ENCODE data around the gene GIT2. TPM values are rescaled to one million over a fixed set of nuclear protein-coding genes. Genes with fewer than 3 reads are reported as not detected.

The GIT2 gene
- total RNA-seq, 4 donors from 2014 or later, result 55.0 to 107 (median 79.8) TPM

DNA sequence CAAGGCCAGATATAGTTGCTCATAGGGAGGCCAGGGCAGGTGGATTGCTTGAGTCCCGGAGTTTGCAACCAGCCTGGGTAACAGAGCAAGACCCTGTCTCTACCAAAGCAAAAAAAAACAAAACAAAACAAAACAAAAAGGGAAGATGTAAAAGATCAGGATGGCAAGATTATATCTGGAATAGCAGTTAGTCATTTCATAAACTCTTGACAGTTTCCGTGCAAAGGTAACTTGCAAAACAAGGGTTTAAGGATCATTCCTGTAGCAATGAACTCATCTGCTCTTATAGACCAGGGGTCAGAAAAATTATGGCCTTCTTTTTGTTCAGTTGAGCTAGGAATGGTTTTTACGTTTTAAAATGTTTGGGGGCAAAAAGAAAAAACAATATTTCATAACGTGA is 29.6 kb downstream of the GIT2 start:
- no peak for TF ChIP-seq POLR2A (IDR thresholded peaks at IDR 0.05)
- Histone ChIP-seq H3K36me3 (peaks cover 0 to 40% (median 0%) of the 10 kb centered on the region in 3 donors), H3K27ac (no peak overlapping the region), H3K4me3 (no peak overlapping the region), H3K27me3 (no peaks in the 10 kb centered on the region), H3K9me3 (no peaks in the 10 kb centered on the region), H3K4me1 (peaks cover 0 to 40% (median 2%) of the 10 kb centered on the region in 4 donors)
- no peak for DNase-seq

- Histone ChIP-seq H3K36me3 (peaks cover 0 to 44% (median 0%) of the 10 kb centered on the region in 3 donors), H3K27ac (peak overlapping the region in 2 of 4 donors; percentile 26 to 64), H3K4me1 (peaks cover 0 to 43% (median 4%) of the 10 kb centered on the region in 4 donors), H3K27me3 (no peaks in the 10 kb centered on the region), H3K9me3 (no peaks in the 10 kb centered on the region), H3K4me3 (no peak overlapping the region)
- TF ChIP-seq POLR2A (IDR thresholded peaks at IDR 0.05), result no peak
- TF ChIP-seq, protein P1, sequence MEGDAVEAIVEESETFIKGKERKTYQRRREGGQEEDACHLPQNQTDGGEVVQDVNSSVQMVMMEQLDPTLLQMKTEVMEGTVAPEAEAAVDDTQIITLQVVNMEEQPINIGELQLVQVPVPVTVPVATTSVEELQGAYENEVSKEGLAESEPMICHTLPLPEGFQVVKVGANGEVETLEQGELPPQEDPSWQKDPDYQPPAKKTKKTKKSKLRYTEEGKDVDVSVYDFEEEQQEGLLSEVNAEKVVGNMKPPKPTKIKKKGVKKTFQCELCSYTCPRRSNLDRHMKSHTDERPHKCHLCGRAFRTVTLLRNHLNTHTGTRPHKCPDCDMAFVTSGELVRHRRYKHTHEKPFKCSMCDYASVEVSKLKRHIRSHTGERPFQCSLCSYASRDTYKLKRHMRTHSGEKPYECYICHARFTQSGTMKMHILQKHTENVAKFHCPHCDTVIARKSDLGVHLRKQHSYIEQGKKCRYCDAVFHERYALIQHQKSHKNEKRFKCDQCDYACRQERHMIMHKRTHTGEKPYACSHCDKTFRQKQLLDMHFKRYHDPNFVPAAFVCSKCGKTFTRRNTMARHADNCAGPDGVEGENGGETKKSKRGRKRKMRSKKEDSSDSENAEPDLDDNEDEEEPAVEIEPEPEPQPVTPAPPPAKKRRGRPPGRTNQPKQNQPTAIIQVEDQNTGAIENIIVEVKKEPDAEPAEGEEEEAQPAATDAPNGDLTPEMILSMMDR (IDR thresholded peaks at IDR 0.05), result no peak
- DNase-seq, result peak in 1 of 3 donors; percentile 62
Observed at GRCh38 chr12:109963743-109964429, 32.3 kb downstream of the GIT2 start.

DNA sequence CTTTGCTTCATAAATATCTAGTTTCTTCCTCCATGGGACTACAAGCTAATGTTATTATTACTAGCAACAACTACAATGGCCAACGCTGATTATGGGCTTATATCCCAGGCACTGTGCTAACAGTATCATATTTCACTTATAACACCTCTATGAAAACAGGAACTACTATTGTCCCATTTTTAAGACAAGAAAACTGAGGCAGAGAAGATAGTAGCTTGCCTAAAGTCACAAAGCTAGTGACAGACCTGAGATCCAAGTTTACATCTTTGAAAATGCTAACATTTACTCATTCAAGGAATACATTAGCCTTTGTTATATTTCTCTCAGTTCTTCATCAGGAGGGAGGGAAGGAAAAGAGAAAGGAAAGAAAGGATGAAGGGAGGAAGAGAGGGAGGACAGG is 32.8 kb downstream of the GIT2 start:
- Histone ChIP-seq H3K9me3 (no peaks in the 10 kb centered on the region), H3K27ac (peak overlapping the region in 2 of 4 donors; percentile 26 to 64), H3K4me3 (no peak overlapping the region), H3K4me1 (peaks cover 0 to 41% (median 4%) of the 10 kb centered on the region in 4 donors), H3K36me3 (peaks cover 0 to 49% (median 0%) of the 10 kb centered on the region in 3 donors), H3K27me3 (no peaks in the 10 kb centered on the region)
- TF ChIP-seq, protein P1 (IDR thresholded peaks at IDR 0.05), result no peak
- TF ChIP-seq POLR2A (IDR thresholded peaks at IDR 0.05), result no peak
- no peak for DNase-seq

DNA sequence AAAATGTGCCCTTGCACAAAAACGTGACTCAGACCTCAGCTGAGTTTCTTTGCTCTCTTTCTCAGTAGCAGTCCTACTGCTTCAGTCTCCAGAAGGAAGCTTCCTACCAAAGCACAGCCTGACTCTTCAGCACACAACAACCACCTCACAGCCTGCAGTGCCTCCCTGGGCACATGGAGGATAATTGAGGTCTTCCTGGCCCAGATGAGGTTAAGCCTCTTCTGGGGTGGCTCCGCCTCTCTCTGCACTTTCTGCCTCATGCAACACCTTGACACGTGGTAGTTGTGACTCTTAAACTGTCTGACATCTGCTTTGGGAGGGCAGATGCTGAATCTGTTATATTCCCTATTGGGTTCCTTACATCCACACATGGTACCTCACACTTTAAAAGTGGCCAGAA is 33.8 kb downstream of the GIT2 start:
- H3K27ac ChIP-seq, result peak overlapping the region in 1 of 4 donors; percentile 1
- no peaks in the 10 kb centered on the region for H3K27me3 ChIP-seq
- peaks cover 0 to 39% (median 4%) of the 10 kb centered on the region in 4 donors for H3K4me1 ChIP-seq
- TF ChIP-seq, protein P1 (IDR thresholded peaks at IDR 0.05), result no peak
- TF ChIP-seq POLR2A (IDR thresholded peaks at IDR 0.05), result no peak
- no peaks in the 10 kb centered on the region for H3K9me3 ChIP-seq
- no peak overlapping the region for H3K4me3 ChIP-seq
- peaks cover 0 to 58% (median 0%) of the 10 kb centered on the region in 3 donors for H3K36me3 ChIP-seq
- DNase-seq, result no peak

DNA sequence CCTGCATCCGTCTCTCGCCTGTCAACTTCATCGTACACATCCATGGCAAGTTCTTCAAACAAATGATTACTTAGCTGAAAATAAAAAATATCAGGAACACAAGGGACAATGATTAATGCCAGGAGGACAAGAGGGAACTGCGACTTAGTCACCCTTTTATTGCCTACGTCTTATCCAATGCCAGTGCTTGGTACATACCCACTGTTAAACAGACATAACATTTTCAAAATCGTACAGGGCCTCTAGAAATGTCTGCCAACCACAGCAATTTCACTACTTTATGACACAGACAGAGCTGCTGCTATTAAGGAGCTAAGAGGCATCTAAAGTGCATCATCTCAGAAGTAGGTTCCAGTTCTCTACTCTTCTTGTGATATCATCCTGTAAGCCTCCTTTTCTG is 34.6 kb downstream of the GIT2 start:
- H3K9me3 ChIP-seq, result no peaks in the 10 kb centered on the region
- peak overlapping the region in 2 of 4 donors; percentile 5 to 38 for H3K4me3 ChIP-seq
- H3K36me3 ChIP-seq, result peaks cover 0 to 66% (median 0%) of the 10 kb centered on the region in 3 donors
- peak overlapping the region in 2 of 4 donors; percentile 70 to 72 for H3K27ac ChIP-seq
- no peak for DNase-seq
- no peaks in the 10 kb centered on the region for H3K27me3 ChIP-seq
- peaks cover 0 to 39% (median 2%) of the 10 kb centered on the region in 4 donors for H3K4me1 ChIP-seq
- TF ChIP-seq, protein P1 (IDR thresholded peaks at IDR 0.05), result no peak
- TF ChIP-seq POLR2A (IDR thresholded peaks at IDR 0.05), result no peak

- Histone ChIP-seq H3K27ac (peak overlapping the region in 2 of 4 donors; percentile 70 to 72), H3K36me3 (peaks cover 0 to 70% (median 0%) of the 10 kb centered on the region in 3 donors)
- TF ChIP-seq POLR2A (IDR thresholded peaks at IDR 0.05), result no peak
- TF ChIP-seq, protein P1 (IDR thresholded peaks at IDR 0.05), result no peak
Observed at GRCh38 chr12:109961201-109961600, 35.0 kb downstream of the GIT2 start.

More at GRCh38 chr12:109961201-109961600, 35.0 kb downstream of the GIT2 start:
- H3K4me1 ChIP-seq, result peaks cover 0 to 39% (median 2%) of the 10 kb centered on the region in 4 donors
- DNase-seq, result no peak
- H3K4me3 ChIP-seq, result peak overlapping the region in 2 of 4 donors; percentile 5 to 38
- H3K27me3 ChIP-seq, result no peaks in the 10 kb centered on the region
- H3K9me3 ChIP-seq, result no peaks in the 10 kb centered on the region
